ENCODE measurements around the gene ATXN7L1. TPM values are rescaled to one million over a fixed set of nuclear protein-coding genes. Genes with fewer than 3 reads are reported as not detected.

Gene ATXN7L1
- total RNA-seq, 1 experiment from 2014 or later: 29.9 TPM

GRCh38 chr7:105904064-105904463, 27.7 kb upstream of the ATXN7L1 start:
- POLR2A ChIA-PET (ENCODE audit: low non-redundant PET): no interaction called here
- no peak overlapping the region for H3K4me3 ChIP-seq (ENCODE audit: low read depth, low read length, poor library complexity, severe bottlenecking)
- H3K4me1 ChIP-seq (ENCODE audit: insufficient read depth, low read length, poor library complexity, severe bottlenecking): no peaks in the 10 kb centered on the region
- CTCF ChIA-PET: no interaction called here
- no peaks in the 10 kb centered on the region for H3K27me3 ChIP-seq (replicated peaks; ENCODE audit: insufficient read depth, low read depth, low read length, poor library complexity)
- TF ChIP-seq EZH2 (IDR thresholded peaks at IDR 0.05; ENCODE audit: borderline replicate concordance, low read depth, low read length, poor library complexity, severe bottlenecking) (no peak), CTCF (conservative IDR thresholded peaks at IDR 0.05; ENCODE audit: low read depth, low read length) (no peak)
- H3K36me3 ChIP-seq (ENCODE audit: insufficient read depth, low read length, poor library complexity, severe bottlenecking): no peaks in the 10 kb centered on the region
- no peak for DNase-seq (ENCODE audit: low spot score)
- intact Hi-C loops (cut with micrococcal nuclease; ENCODE audit: unreplicated experiment): no loop called here
- H3K9me3 ChIP-seq (ENCODE audit: low read depth, low read length, poor library complexity, severe bottlenecking): no peaks in the 10 kb centered on the region
- no TSS peak for BruUV-seq (replicated peaks)
- no peak overlapping the region for H3K27ac ChIP-seq (ENCODE audit: low read depth, low read length, poor library complexity, severe bottlenecking)

GRCh38 chr7:105902325-105902911, 26.0 kb upstream of the ATXN7L1 start:
- BruUV-seq (replicated peaks): no TSS peak
- Histone ChIP-seq H3K36me3 (ENCODE audit: insufficient read depth, low read length, poor library complexity, severe bottlenecking) (no peaks in the 10 kb centered on the region), H3K4me3 (ENCODE audit: low read depth, low read length, poor library complexity, severe bottlenecking) (no peak overlapping the region), H3K9me3 (ENCODE audit: low read depth, low read length, poor library complexity, severe bottlenecking) (no peaks in the 10 kb centered on the region), H3K4me1 (ENCODE audit: insufficient read depth, low read length, poor library complexity, severe bottlenecking) (no peaks in the 10 kb centered on the region), H3K27ac (ENCODE audit: low read depth, low read length, poor library complexity, severe bottlenecking) (no peak overlapping the region), H3K27me3 (replicated peaks; ENCODE audit: insufficient read depth, low read depth, low read length, poor library complexity) (no peaks in the 10 kb centered on the region)
- TF ChIP-seq CTCF (conservative IDR thresholded peaks at IDR 0.05; ENCODE audit: low read depth, low read length) (no peak), EZH2 (IDR thresholded peaks at IDR 0.05; ENCODE audit: borderline replicate concordance, low read depth, low read length, poor library complexity, severe bottlenecking) (no peak)
- no peak for DNase-seq (ENCODE audit: low spot score)
- intact Hi-C loops (cut with micrococcal nuclease; ENCODE audit: unreplicated experiment): no loop called here
- CTCF ChIA-PET: no interaction called here
- POLR2A ChIA-PET (ENCODE audit: low non-redundant PET): no interaction called here

DNA sequence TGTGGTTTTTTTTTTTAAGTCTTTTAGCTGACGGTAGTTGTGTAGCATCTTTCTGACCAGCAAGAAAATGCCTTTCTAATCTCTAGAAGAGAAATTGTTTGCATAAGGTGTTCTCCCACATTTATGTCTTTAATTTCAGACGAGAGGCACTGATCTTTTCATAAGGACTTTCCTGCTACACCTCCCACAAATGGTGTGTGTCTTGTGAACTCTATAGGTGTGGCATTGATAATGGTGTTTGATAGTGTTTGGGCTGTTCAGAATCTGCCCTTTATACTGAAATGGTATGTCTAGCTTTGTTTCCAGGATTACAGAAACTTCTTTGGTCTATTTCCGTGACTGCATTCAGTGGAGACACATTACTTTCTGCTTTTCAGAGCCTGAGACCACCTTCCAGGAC, 21.6 kb upstream of the ATXN7L1 start:
- no peaks in the 10 kb centered on the region for H3K9me3 ChIP-seq (ENCODE audit: low read depth, low read length, poor library complexity, severe bottlenecking)
- POLR2A ChIA-PET (ENCODE audit: low non-redundant PET): no interaction called here
- BruUV-seq (replicated peaks): no TSS peak
- TF ChIP-seq EZH2 (IDR thresholded peaks at IDR 0.05; ENCODE audit: borderline replicate concordance, low read depth, low read length, poor library complexity, severe bottlenecking) (no peak), CTCF (conservative IDR thresholded peaks at IDR 0.05; ENCODE audit: low read depth, low read length) (no peak)
- no peaks in the 10 kb centered on the region for H3K36me3 ChIP-seq (ENCODE audit: insufficient read depth, low read length, poor library complexity, severe bottlenecking)
- H3K4me1 ChIP-seq (ENCODE audit: insufficient read depth, low read length, poor library complexity, severe bottlenecking): peaks cover 9% of the 10 kb centered on the region
- no peak overlapping the region for H3K27ac ChIP-seq (ENCODE audit: low read depth, low read length, poor library complexity, severe bottlenecking)
- DNase-seq (ENCODE audit: low spot score): no peak
- intact Hi-C loops (cut with micrococcal nuclease; ENCODE audit: unreplicated experiment): no loop called here
- H3K4me3 ChIP-seq (ENCODE audit: low read depth, low read length, poor library complexity, severe bottlenecking): no peak overlapping the region
- CTCF ChIA-PET: interaction anchor here (0.6 kb wide), 2 partner anchors 155 to 366 kb away, joined by 3 read pairs; no protein-coding TSS in a partner anchor
- no peaks in the 10 kb centered on the region for H3K27me3 ChIP-seq (replicated peaks; ENCODE audit: insufficient read depth, low read depth, low read length, poor library complexity)
